Uterus (tissue), 4 donors: Measurements from ENCODE around the gene JAKMIP2. TPM values are rescaled to one million over a fixed set of nuclear protein-coding genes. Genes with fewer than 3 reads are reported as not detected.
"Not testable (repeated sequence)": the region's sequence is repeated elsewhere in the genome, so short reads cannot be mapped to it uniquely, and the experiment has no call there.

Experiments
- DNase-seq, 2 donors: peaks; one replicate each; pipeline ENCODE4 v3.0.0-alpha.2; 2019 to 2020
- H3K27ac ChIP-seq, 2 donors: fragments of 200-600 bp; sonication (generic); 1 replicate in 1 of 2; 2 replicates in 1 of 2; pipeline ENCODE4 v1.5.1; 2016 to 2018
- H3K27me3 ChIP-seq, 2 donors: fragments of 200-600 bp; sonication (generic); one replicate each; pipeline ENCODE4 v1.5.1; 2018 to 2019; ENCODE audit warnings: control low read depth in 1 of 2
- H3K36me3 ChIP-seq, 2 donors: fragments of 200-600 bp; sonication (generic); one replicate each; pipeline ENCODE4 v1.5.1; 2019; ENCODE audit warnings: control low read depth in 1 of 2
- H3K4me1 ChIP-seq, 2 donors: fragments of 200-600 bp; sonication (generic); one replicate each; pipeline ENCODE4 v1.5.1; 2018 to 2019; ENCODE audit warnings: control low read depth in 1 of 2
- H3K4me3 ChIP-seq, 2 donors: fragments of 200-600 bp; sonication (generic); 1 replicate in 1 of 2; 2 replicates in 1 of 2; pipeline ENCODE4 v1.5.1; 2018 to 2019; ENCODE audit warnings: mild to moderate bottlenecking in 1 of 2
- H3K9me3 ChIP-seq, 2 donors: fragments of 200-600 bp; sonication (generic); one replicate each; pipeline ENCODE4 v1.5.1; 2019; ENCODE audit warnings: control low read depth in 1 of 2
- POLR2A ChIP-seq, 2 donors: fragments of 450-650 bp; IDR thresholded peaks; one replicate each; pipeline ENCODE4 v1.6.1; 2016; ENCODE audit warnings: antibody characterized with exemption in 2 of 2, mild to moderate bottlenecking in 1 of 2, moderate library complexity in 1 of 2
- intact Hi-C: fragments of 100-400 bp; cut with DNase I; formaldehyde crosslinking; loops from one replicate; pipeline ENCODE4 v1.15.1; 2023; ENCODE audit warnings: low total_unique reads
- total RNA-seq, 4 donors: library from RNA; depleted of rRNA in 3 of 4; stranded (reverse); fragments of >200 nt in 3 of 4; gene quantifications; one replicate each; pipeline versions ENCODE4 v1.1.0 to v1.2.4, GENCODE V29; 2014 to 2023
- TF ChIP-seq, protein P1 (sequence below), 4 experiments: fragments of 200-600 bp in 2 of 4; fragments of 450-650 bp in 2 of 4; sonication (generic) in 2 of 4; IDR thresholded peaks; one replicate each; pipeline ENCODE4 v1.5.1; 2016 to 2019; ENCODE audit warnings: antibody characterized with exemption in 4 of 4, mild to moderate bottlenecking in 2 of 4, moderate library complexity in 1 of 4
- donor health status: DM: yes; HTN: yes; CAD: no.

The JAKMIP2 gene
- total RNA-seq, 4 donors from 2014 or later, result 0.29 to 9.3 (median 5.0) TPM

DNA sequence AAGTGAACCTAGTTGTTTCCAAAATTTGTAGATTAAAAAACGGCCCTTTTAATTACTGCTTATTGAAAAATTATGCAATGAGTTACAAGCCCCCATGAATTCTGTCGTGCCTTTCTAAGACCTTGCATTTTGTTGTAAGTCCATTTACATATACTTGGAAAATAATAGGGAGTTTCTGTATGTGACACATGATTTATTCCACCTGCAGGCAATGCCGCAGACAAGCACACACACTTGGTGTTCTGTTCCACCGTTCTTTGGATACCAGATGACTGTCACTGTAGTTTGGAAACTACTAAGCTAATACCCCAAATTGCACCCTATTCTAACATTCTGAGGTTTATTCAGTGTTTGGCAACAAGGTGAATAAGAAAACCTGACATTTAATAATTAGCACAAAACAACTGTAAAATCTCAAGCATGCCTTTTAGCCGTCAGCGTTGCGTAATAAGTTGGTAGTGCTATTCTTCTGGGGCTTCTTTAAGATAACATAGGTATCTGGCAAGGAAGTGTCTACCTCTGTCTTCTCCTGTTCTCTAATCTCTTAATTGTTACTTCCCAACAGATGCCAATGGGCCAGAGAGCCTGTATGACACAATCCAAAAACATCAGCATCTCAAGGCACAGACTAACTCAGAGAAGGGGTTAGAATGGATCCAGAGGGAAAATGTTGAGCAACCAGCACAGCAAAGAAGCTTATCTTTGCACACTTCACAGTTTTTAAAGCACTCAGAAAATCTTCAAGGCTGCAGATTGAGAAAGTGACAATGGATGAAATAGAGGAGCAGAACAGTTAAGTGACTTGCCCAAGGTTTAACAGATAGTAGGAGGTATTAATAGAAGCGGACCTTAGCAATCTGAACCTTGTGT, 224.4 kb downstream of the JAKMIP2 start:
- Histone ChIP-seq H3K27me3 (no peaks in the 10 kb centered on the region), H3K27ac (peak overlapping the region; percentile 45 to 53), H3K9me3 (no peaks in the 10 kb centered on the region), H3K4me1 (peaks cover 0 to 8% of the 10 kb centered on the region in 2 donors), H3K4me3 (no peak overlapping the region), H3K36me3 (no peaks in the 10 kb centered on the region)
- intact Hi-C loops, result loop anchor here (5.0 kb wide), 1 partner anchor 106 kb away; no protein-coding TSS in a partner anchor
- no peak for TF ChIP-seq POLR2A (IDR thresholded peaks at IDR 0.05)
- TF ChIP-seq, protein P1, sequence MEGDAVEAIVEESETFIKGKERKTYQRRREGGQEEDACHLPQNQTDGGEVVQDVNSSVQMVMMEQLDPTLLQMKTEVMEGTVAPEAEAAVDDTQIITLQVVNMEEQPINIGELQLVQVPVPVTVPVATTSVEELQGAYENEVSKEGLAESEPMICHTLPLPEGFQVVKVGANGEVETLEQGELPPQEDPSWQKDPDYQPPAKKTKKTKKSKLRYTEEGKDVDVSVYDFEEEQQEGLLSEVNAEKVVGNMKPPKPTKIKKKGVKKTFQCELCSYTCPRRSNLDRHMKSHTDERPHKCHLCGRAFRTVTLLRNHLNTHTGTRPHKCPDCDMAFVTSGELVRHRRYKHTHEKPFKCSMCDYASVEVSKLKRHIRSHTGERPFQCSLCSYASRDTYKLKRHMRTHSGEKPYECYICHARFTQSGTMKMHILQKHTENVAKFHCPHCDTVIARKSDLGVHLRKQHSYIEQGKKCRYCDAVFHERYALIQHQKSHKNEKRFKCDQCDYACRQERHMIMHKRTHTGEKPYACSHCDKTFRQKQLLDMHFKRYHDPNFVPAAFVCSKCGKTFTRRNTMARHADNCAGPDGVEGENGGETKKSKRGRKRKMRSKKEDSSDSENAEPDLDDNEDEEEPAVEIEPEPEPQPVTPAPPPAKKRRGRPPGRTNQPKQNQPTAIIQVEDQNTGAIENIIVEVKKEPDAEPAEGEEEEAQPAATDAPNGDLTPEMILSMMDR (IDR thresholded peaks at IDR 0.05), result no peak
- no peak for DNase-seq

DNA sequence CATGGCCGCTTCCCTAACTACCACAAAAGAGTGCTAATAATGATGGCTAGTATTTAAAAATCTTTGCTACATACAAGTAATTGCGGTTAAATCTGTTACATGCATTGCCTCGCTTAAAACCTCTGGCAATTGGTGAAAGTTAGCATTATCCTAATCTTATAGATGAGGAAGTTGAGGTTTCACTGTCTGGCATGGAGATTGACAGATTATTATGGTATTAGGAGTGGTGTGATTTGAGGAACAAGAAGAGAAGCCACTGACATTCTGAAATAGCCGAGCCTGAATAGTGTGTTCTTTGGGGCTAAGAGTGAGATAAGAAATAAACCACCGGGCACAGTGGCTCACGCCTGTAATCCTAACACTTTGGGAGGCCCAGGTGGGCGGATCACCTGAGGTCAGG, 227.4 kb downstream of the JAKMIP2 start:
- Histone ChIP-seq H3K27ac (peak overlapping the region; percentile 78 to 85), H3K4me1 (peaks cover 0 to 8% of the 10 kb centered on the region in 2 donors), H3K27me3 (no peaks in the 10 kb centered on the region), H3K36me3 (no peaks in the 10 kb centered on the region), H3K4me3 (no peak overlapping the region), H3K9me3 (no peaks in the 10 kb centered on the region)
- no peak for DNase-seq
- intact Hi-C loops, result loop anchor here (5.0 kb wide), 1 partner anchor 103 kb away; no protein-coding TSS in a partner anchor
- TF ChIP-seq, protein P1 (IDR thresholded peaks at IDR 0.05), result no peak

GRCh38 chr5:147554261-147554817, 228.2 kb downstream of the JAKMIP2 start:
- H3K4me3 ChIP-seq, result peak overlapping the region in 1 of 2 donors; percentile 5
- no peak for TF ChIP-seq POLR2A (IDR thresholded peaks at IDR 0.05)
- TF ChIP-seq, protein P1 (IDR thresholded peaks at IDR 0.05), result no peak
- H3K9me3 ChIP-seq, result no peaks in the 10 kb centered on the region
- no peaks in the 10 kb centered on the region for H3K27me3 ChIP-seq
- peak; percentile 45 for DNase-seq
- no peaks in the 10 kb centered on the region for H3K36me3 ChIP-seq
- H3K27ac ChIP-seq, result peak overlapping the region; percentile 78 to 85
- intact Hi-C loops, result no loop called here
- peaks cover 0 to 8% of the 10 kb centered on the region in 2 donors for H3K4me1 ChIP-seq

DNA sequence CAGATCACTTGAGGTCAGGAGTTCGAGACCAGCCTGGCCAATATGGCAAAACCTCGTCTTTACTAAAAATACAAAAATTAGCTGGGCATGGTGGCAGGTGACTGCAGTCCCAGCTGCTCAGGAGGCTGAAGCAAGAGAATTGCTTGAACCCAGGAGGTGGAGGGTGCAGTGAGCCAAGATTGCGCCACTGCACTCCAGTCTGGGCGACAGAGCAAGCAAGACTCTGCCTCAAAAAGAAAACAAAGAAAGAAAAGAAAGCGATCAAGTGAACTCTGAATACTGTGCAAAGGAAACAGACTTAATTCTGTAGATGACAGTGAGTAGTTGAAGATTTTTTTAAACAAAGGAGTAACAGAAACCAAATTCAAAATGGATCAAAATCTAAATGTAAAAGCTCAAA, 228.7 kb downstream of the JAKMIP2 start:
- Histone ChIP-seq H3K4me3 (peak overlapping the region in 1 of 2 donors; percentile 5), H3K27ac (peak overlapping the region; percentile 78 to 85)
- intact Hi-C loops, H3K9me3 ChIP-seq, H3K4me1 ChIP-seq, H3K27me3 ChIP-seq, H3K36me3 ChIP-seq: not testable (repeated sequence)
- peak in 1 of 2 donors; percentile 46 for DNase-seq

DNA sequence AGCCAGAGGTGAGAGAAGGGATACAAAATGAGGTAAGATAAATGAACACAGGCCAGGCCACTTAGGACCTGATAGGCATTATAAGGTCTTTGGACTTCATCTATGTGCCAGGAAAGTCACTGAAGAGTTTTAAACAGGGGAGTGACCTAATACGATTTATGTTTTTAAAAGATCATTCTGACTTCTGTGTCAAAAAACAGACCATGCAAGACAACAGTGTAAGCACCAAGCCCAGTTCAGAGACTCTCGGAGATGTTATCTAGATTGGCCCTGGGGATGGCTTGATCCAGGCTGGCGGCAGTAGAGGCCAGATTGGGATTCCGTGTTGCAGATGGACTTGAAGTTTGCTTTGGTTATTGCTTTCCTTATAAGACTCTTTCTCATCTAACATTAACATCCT, 229.6 kb downstream of the JAKMIP2 start:
- intact Hi-C loops, result no loop called here
- TF ChIP-seq, protein P1 (IDR thresholded peaks at IDR 0.05), result no peak
- TF ChIP-seq POLR2A (IDR thresholded peaks at IDR 0.05), result no peak
- Histone ChIP-seq H3K36me3 (no peaks in the 10 kb centered on the region), H3K4me3 (no peak overlapping the region), H3K9me3 (no peaks in the 10 kb centered on the region), H3K27me3 (no peaks in the 10 kb centered on the region), H3K27ac (peak overlapping the region; percentile 78 to 85), H3K4me1 (peaks cover 0 to 8% of the 10 kb centered on the region in 2 donors)
- peak in 1 of 2 donors; percentile 37 for DNase-seq
